Stimulated activated CD8-positive, alpha-beta memory T cell treated with anti-CD3 and anti-CD28 coated beads, Interleukin-15, amount 100 ng/mL, for 4 hours (primary cell): ENCODE measurements around the gene KIAA0586.
"Not testable (repeated sequence)": the region's sequence is repeated elsewhere in the genome, so short reads cannot be mapped to it uniquely, and the experiment has no call there.

ENCODE experiments used
- DNase-seq, 2 donors: peaks; one replicate each; pipeline ENCODE4 v3.0.0-alpha.2; 2020; ENCODE audit warnings: low read depth in 2 of 2

KIAA0586 gene

DNA sequence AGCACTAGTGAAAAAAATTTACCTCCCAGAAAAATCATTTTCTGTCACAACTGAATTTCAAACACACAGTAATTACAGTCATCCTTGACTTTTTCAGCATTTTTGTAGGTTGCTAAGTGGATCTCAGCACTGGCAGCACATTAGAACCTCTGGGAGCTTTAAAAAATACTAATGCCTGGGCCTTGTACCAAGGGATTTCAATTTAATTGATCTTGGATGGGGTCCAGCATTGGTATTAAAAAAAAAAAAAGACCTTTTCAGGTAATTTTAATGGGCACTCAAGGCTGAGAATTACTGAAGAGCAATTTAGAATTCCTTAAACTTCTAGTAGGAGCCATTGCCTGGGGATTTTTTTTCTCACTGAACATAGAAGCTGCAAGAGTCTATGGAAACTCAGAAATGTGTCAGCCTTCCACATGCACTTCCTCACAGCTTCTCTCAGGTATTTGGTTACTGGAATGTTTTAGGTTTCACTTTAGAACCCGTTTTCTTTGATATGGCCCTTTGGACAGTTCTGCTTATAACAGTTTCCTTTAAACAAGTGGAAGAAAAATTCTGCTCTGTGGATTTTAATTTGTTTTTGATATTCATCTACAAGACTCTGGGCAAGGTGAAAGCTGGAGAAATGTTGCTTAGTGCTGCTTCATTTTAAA, 121.7 kb downstream of the KIAA0586 start:
- DNase-seq = no peak

DNA sequence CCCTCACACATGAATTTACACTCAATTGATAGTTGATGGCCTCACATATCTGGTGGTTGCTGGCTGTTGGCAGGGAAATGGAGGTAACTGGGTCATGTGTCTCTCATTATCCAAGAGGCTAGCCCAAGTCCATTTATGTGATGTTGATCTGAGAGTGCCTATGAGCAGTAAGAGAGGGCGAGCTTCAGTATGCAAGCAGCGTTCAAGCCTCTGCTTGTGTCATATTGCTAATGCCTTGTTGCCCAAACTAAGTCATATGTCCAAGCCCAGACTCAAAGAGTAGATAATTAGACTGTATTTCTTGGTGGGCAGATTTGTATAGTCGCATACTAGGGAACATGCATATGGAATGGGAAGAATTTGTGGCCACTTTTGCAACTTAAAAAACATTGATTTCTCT, 126.4 kb downstream of the KIAA0586 start:
- no peak for DNase-seq

DNA sequence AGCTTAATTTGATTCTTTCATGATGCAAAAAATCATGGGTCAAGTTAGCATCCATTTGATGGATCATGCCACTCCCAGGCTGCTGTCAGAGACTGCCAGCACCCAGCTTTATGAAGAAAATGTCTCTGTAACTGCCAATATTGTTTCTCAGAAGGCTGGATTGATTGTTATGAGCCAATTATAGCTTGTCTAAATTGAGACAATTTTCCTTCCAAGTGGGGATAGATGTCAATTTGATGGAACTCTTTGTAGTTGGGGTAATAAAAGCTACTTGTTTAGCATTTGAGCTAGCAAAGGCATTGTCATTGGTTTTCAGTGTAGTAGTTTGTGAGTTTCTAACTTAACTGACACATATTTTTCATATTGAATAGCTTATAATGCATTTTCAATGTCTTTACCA, 128.1 kb downstream of the KIAA0586 start:
- no peak for DNase-seq

DNA sequence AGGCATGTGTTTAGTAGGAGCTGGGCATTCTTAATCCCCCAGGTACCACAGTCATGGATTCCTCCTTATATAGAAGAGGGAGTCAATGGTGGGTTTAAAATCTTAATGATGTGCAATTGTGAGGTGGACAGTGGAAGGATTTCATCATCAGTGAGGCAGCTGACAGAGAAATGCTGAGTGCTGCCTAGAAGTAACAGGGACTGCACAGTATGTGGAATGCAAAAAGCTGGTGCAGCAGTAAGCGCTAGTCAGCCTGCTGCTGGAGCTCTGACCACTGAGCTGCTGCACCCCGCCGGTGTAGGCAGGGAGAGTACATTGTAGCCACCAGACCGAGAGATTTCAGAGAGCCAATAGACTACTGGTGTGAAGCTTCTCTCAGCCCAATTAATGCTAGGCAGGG, 129.7 kb downstream of the KIAA0586 start:
- no peak for DNase-seq

DNA sequence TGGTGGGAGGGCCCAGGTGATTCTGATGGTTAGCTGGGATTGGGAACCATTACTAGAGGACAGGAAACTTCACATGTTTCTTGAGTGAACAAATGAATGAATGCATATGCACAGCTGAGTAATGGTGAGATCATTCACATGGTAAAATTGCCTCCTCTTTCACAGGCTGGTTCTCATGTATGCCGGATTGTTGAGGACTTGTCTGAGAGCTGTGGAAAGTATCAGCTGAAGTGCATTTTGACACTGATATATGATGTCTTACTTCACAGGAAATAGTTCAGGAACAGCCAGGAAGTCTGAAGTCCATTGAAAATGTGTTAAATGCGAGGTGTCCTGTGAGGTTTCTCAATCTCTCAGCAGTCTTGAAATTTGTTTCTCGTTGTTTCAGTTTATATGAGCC, 132.7 kb downstream of the KIAA0586 start:
- DNase-seq = no peak

DNA sequence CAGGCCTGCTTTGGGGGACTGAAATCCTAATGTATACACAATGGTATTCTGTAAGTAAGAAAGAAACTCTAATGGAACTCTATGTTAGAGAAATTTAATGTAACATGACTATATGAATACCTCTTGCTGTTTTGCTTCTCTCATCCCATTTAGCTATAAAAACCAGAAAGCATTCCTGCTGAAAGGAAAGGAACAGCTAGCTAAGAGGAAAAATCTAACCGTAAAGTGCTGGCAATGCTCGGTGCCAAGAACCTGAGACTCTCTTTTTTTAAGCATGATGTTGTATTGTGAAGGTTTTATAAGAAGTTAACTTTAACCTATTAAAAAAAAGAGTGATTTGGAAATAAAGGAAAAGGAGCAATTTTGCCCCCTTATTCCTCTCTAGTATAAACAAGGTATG, 134.6 kb downstream of the KIAA0586 start:
- DNase-seq = no peak

DNA sequence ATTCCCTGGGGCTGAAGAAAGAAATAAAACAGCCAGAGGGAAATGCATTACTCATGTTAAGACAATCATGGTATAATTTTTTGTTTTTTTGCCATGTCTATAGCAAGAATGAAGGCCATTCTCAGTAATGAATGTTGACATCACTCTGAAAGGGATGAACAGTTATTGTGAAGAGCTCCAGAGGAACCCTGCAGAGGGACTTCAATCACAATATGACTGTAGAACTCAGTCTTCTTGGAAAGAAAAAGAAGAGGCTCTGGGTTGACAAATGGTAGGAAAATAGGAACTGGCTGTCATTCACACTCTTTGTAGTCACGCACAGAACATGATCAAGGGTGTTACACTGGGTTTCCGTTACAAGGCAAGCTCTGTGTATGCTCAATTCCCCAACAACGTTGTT, 136.5 kb downstream of the KIAA0586 start:
- no peak for DNase-seq

DNA sequence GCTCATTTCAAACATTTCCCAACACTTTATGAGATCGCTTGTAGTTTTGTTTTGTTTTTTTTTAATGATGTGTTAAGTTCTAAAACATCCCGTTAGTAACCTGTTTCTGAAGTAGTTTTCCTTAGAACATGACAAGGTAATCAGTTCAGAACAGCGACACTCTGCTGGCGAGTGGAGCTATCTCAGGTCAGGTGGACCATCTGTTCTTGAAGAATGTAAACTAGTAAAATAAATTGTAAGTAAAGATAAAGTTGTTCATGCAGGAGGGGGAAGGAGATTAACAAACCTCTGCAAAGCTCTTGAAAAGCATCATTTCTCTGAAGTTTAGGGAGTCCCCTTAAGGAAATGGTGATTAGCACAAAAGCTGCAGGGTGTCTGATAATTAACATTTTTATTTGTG, 138.3 kb downstream of the KIAA0586 start:
- no peak for DNase-seq

DNA sequence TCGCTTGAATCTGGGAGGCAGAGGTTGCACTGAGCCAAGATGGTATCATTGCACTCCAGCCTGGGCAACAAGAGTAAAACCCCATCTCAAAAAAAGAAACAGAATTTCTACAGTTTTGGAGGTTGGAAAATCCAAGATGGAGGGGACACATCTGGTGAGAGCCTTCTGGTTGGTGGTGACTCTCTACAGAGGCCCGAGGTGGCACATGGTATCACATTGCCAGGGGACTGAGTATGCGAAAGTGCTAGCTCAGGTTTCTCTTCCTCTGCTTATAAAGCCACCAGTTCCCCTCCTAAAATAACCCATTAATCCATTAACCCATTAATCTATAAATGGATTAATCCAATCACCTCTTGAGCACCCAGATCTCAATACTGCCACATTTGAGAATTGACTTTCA, 139.5 kb downstream of the KIAA0586 start:
- no peak for DNase-seq

DNA sequence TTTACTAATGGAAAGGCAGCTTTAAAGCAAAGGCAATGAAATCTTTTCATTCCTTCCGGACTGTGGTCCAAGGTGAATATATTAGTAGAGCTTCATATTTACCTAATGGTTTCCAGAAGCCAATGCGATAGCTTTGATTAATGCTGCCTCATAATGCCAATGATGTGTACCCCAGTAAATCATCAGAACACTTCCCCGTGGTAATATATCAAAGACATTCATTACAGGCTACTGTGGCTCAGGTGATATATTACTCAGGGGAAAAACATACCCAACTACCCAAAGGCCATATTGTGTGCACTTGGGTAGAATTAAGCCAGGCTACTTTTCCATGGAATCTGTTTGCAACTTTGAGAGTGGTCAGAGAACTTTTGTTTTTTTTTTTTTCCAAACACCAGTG, 140.8 kb downstream of the KIAA0586 start:
- DNase-seq = no peak

DNA sequence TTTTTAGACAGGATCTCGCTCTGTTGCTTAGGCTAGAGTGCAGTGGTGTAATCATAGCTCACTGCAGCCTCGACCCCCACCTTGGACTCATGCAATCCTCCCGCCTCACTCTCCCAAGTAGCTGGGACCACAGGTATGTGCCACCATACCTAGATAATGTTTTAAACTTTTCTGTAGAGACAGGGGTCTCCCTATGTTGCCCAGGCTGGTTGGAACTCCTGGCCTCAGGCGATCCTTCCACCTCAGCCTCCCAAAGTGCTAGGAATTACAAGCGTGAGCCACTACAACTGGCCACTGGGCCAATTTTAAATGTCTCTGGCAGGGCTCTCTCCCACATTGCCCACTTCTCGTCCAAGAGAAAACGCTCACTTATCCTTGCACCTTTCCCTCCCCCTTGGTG, 143.7 kb downstream of the KIAA0586 start:
- no peak for DNase-seq

DNA sequence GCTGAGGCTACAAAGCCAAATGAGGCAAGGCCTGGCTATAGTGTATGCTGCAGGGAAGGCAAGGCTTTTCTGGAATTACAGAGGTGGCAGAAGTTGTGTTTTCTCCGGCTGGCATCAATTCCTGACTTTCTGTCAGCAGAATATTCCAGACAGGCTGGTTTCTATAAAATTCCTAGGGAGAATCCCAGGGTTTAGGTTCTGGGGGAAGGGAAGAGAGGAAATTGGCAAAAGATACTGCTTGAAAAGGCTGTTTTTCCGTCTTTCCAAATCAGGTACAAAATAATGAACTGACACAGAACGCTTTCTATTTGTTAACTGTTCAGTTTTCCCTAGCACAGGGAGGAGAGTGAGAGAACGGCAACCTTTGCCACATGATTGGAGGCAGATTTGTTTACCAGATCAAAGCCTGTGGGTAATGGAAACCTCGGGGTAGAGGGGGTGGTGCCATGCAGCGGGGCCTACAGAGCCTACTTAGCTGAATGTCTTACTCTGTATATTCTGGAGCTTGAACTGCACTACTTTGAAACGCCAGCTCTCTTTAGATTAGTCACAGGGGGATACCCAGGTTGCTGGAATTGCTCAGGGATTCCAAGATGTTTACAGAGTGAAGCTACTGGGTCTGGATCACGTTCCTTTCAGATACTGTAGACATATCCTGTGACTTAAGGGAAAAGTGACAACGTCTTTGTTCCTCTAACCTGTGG, 144.4 kb downstream of the KIAA0586 start:
- peak in 1 of 2 donors; percentile 17 for DNase-seq

DNA sequence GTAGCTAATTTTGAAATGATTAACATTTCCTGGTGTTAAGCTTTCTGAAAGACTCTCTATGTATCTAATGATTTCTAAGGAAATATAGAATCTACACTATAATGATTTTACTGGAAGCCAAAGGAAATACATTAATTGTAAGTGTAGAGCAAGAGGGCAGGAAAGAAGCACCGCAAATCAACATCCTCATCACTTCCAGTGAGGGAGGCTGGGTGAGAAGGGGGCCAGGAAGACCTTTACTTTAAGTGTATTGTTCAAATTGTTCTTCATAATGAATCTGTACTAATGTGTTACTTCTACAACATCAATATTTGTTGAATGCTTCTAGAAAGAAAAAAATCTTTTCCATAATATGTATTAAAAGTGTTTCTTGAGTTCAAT, 144.9 kb downstream of the KIAA0586 start:
- DNase-seq = no peak

DNA sequence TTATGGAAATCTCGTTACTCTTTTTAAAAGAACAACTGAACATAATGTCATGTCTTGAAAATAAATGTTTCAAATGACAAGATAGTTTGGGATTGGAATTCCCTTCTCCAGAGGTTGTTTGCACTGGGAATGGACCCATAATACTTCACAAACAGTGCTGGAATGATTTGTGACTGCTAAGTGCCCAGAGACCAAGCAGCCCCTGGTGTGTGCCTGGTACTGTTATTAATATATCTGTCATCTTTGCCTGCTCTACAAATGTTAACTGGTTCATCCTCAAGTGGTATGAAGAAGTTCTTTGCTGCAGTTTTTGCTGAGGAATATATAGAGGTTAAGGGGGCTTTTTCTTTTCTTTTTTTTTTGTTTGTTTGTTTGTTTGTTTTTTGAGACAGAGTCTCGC, 145.3 kb downstream of the KIAA0586 start:
- no peak for DNase-seq

DNA sequence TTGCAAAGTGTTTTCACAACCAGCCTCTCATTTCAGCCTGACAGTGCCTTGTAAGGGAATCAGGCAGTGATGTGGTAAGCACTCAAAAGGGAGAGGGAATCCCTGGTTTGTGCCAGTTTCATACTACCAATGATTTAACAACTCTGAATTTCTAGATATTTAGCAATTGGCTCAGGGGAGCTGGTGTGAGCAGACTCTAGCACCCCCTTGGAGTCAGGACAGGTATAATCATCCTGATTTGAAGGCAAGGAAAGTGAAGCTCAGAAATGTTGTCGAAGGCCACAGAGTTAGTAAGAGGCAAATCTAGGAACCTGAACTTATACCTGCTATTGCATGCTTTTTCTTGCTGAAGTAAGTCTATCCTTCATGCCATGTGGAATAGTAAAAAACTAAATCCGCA, 147.1 kb downstream of the KIAA0586 start:
- no peak for DNase-seq

DNA sequence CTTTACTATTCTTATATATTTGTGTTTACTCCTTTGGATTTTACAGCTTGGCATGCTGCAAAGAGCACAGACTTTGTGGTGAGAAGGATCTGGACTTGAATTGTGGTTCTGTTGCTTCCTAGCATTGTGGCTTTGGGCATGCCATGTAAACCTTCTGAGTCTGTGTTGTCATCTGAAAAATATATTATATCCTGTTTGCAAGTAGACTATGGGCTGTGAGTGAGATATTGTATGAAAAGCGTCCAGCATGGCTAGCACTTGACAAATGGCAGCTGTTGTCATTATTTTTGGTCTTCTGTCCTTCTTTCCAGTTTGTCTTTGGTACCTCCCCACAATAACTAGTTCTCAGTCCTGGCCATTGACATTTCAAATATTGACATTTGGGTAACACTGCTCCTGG, 148.4 kb downstream of the KIAA0586 start:
- no peak for DNase-seq

DNA sequence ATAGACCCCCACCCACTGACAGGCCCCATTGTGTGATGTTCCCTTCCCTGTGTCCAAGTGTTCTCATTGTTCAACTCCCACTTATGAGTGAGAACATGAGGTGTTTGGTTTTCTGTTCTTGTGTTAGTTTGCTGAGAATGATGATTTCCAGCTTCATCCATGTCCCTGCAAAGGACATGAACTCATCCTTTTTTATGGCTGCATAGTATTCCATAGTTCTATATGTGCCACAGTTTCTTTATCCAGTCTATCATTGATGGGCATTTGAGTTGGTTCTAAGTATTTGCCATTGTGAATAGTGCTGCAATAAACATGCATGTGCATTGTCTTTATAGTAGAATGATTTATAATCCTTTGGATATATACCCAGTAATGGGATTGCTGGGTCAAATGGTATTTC, 152.5 kb downstream of the KIAA0586 start:
- DNase-seq = not testable (repeated sequence)

DNA sequence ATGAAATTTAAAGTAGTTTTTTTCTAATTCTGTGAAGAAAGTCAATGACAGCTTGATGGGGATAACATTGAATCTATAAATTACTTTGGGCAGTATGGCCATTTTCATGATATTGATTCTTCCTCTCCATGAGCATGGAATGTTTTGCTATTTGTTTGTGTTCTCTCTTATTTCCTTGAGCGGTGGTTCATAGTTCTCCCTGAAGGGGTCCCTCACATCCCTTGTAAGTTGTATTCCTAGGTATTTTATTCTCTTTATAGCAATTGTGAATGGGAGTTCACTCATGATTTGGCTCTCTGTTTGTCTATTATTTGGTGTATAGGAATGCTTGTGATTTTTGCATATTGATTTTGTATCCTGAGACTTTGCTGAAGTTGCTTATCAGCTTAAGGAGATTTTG, 153.9 kb downstream of the KIAA0586 start:
- DNase-seq = not testable (repeated sequence)

DNA sequence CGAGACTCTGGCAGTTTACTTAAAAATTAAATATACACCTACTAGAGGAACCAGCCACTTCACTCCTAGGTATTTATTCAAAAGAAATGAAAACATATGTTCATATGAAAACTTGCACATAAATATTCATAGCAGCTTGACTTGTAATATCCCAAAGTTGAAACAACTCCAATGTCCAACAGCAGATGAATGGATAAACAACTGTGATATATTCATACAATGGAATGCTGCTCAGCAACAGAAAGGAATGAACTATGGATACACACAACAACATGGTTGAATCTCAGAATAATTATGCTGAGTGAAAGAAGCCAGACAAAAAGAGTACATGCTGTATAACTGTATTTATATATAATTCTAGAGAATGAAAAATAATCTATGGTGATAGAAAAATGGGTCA, 156.9 kb downstream of the KIAA0586 start:
- DNase-seq = no peak

DNA sequence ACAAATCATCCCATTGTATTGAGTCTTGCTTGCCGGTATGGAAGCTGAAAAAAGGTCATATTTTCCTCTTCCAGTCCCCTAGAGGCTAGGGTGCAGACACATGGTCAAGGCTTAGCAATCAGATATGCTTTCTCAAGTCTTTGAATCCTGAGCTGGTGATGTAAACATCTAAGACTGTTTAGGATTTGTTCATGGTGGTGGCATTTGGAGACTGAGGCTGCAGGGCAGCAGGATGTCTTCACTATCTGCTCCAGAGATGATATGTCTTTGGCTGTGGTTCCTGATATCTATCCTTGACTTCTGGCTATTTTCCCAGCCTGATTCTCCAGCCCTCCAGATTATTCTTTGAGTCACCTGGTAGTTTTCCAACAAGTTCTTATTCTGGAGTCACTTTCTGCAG, 159.8 kb downstream of the KIAA0586 start:
- no peak for DNase-seq

DNA sequence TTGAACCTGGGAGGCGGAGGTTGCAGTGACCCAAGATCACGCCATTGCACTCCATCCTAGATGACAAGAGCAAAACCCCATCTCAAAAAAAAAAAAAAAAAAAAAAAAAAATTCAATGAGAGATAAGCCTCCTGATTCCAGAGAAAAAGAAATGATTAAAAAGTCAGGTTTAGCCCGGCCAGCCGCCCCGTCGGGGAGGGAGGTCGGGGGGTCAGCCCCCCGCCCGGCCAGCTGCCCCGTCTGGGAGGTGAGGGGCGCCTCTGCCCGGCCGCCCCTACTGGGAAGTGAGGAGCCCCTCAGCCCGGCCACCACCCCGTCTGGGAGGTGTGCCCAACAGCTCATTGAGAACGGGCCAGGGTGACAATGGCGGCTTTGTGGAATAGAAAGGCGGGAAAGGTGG, 160.8 kb downstream of the KIAA0586 start:
- not testable (repeated sequence) for DNase-seq

DNA sequence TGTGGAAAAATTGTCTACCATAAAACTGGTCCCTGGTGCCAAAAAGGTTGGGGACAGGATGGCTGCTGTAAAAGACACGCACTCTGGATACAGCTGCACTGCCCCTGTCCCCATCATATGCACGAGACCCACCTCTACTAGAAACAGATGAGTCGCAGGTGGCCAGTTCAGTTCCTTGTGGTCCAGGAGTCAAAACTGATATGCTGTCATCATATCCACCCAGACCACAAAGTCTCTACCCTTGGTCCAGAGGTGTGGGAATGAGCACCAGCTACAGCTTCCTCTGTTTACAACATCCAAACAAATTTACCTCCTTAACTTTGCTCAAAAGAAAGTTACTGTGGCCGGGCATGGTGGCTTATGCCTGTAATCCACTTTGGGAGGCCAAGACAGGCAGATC, 166.5 kb downstream of the KIAA0586 start:
- no peak for DNase-seq

DNA sequence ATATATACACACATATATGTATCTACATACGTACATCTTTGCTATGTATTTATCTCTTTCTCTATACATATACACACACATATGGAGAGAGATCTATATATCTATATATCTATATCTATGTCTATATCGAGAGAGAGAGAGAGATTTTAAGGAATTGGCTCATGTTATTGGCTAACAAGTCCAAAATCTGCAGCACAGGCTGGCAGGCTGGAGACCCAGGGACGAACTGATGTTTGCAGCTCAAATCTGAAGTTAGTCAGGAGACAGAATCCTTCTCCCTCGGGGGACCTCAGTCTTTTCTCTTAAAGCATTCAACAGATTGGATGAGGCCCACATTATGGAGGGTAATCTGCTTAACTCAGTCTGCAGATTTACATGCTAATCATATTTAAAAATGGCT, 169.5 kb downstream of the KIAA0586 start:
- DNase-seq = no peak
